GM21381 (cell line): ENCODE measurements around the gene GPBP1.
"Not testable (repeated sequence)": the region's sequence is repeated elsewhere in the genome, so short reads cannot be mapped to it uniquely, and the experiment has no call there.

Source experiments
- ATAC-seq: cut with Tn5 transposase; IDR thresholded peaks from one replicate; pipeline ENCODE4 v1.9.1; 2021; ENCODE audit warnings: mild to moderate bottlenecking, moderate library complexity; ENCODE audit not compliant: unreplicated experiment

The GPBP1 gene

GRCh38 chr5:57259704-57260103 lies 85.8 kb downstream of the GPBP1 start:
- no peak for ATAC-seq

GRCh38 chr5:57262541-57262940 lies 88.7 kb downstream of the GPBP1 start:
- ATAC-seq: no peak

GRCh38 chr5:57267805-57268204 lies 93.9 kb downstream of the GPBP1 start:
- no peak for ATAC-seq

GRCh38 chr5:57276353-57276752 lies 102.5 kb downstream of the GPBP1 start:
- no peak for ATAC-seq

- no peak for ATAC-seq
Measured at GRCh38 chr5:57277085-57277484, 103.2 kb downstream of the GPBP1 start.

- ATAC-seq: no peak
Measured at GRCh38 chr5:57280853-57281252, 107.0 kb downstream of the GPBP1 start.

GRCh38 chr5:57285084-57285483 lies 111.2 kb downstream of the GPBP1 start:
- not testable (repeated sequence) for ATAC-seq

- no peak for ATAC-seq
Measured at GRCh38 chr5:57291894-57292293, 118.0 kb downstream of the GPBP1 start.

GRCh38 chr5:57292336-57292735 lies 118.5 kb downstream of the GPBP1 start:
- no peak for ATAC-seq

- peak; percentile 54 for ATAC-seq
Measured at GRCh38 chr5:57298295-57298984, 124.6 kb downstream of the GPBP1 start.

GRCh38 chr5:57298985-57299491 lies 125.2 kb downstream of the GPBP1 start:
- no peak for ATAC-seq

GRCh38 chr5:57299986-57300385 lies 126.1 kb downstream of the GPBP1 start:
- ATAC-seq: no peak

GRCh38 chr5:57302164-57302563 lies 128.3 kb downstream of the GPBP1 start:
- peak; percentile 45 for ATAC-seq

GRCh38 chr5:57302643-57303042 lies 128.8 kb downstream of the GPBP1 start:
- ATAC-seq: no peak

- no peak for ATAC-seq
Measured at GRCh38 chr5:57303985-57304384, 130.1 kb downstream of the GPBP1 start.

- ATAC-seq: no peak
Measured at GRCh38 chr5:57304931-57305330, 131.1 kb downstream of the GPBP1 start.

- no peak for ATAC-seq
Measured at GRCh38 chr5:57306359-57306758, 132.5 kb downstream of the GPBP1 start.

GRCh38 chr5:57307516-57307915 lies 133.7 kb downstream of the GPBP1 start:
- ATAC-seq: no peak

- ATAC-seq: not testable (repeated sequence)
Measured at GRCh38 chr5:57309022-57309421, 135.2 kb downstream of the GPBP1 start.

GRCh38 chr5:57311251-57311650 lies 137.4 kb downstream of the GPBP1 start:
- no peak for ATAC-seq

GRCh38 chr5:57311921-57312735 lies 138.3 kb downstream of the GPBP1 start:
- ATAC-seq: no peak

GRCh38 chr5:57313716-57314115 lies 139.9 kb downstream of the GPBP1 start:
- ATAC-seq: no peak
